Activated T-helper 2 cell treated with anti-CD3 and anti-CD28 coated beads, Interferon-gamma antibody, Interleukin-2, Interleukin-4, amounts not matched to agents 10 μg/mL and 5 μg/mL and 100 μg/mL, durations not matched to agents 14 hours and 24 hours and 36 hours (primary cell): ENCODE measurements around the gene TAGLN. TPM values are rescaled to one million over a fixed set of nuclear protein-coding genes. Genes with fewer than 3 reads are reported as not detected.

ENCODE experiments used
- DNase-seq: peaks from one replicate; pipeline ENCODE4 v3.0.0; 2021; ENCODE audit warnings: low spot score
- H3K27ac Mint-ChIP-seq: one replicate; pipeline ENCODE4 v1.8.0; 2021; ENCODE audit warnings: mixed read lengths
- H3K27me3 Mint-ChIP-seq: one replicate; pipeline ENCODE4 v1.8.0; 2021; ENCODE audit warnings: low read depth, mixed read lengths
- H3K36me3 Mint-ChIP-seq: one replicate; pipeline ENCODE4 v1.8.0; 2021; ENCODE audit warnings: low read depth, mixed read lengths
- H3K4me1 Mint-ChIP-seq: one replicate; pipeline ENCODE4 v1.8.0; 2021; ENCODE audit warnings: low read depth, mixed read lengths
- H3K4me3 Mint-ChIP-seq: one replicate; pipeline ENCODE4 v1.8.0; 2021; ENCODE audit warnings: low read depth, mild to moderate bottlenecking, moderate library complexity, mixed read lengths
- H3K9me3 Mint-ChIP-seq: one replicate; pipeline ENCODE4 v1.8.0; 2021; ENCODE audit warnings: mixed read lengths
- intact Hi-C: fragments of 100-400 bp; cut with micrococcal nuclease; formaldehyde crosslinking; loops from one replicate; pipeline ENCODE4 v1.15.1; 2023
- total RNA-seq: library from RNA; stranded (reverse); gene quantifications from 2 replicates; pipeline ENCODE4 v1.2.3, GENCODE V29; 2022

Gene TAGLN
- total RNA-seq, 1 donor from 2014 or later = 3.1 TPM

DNA sequence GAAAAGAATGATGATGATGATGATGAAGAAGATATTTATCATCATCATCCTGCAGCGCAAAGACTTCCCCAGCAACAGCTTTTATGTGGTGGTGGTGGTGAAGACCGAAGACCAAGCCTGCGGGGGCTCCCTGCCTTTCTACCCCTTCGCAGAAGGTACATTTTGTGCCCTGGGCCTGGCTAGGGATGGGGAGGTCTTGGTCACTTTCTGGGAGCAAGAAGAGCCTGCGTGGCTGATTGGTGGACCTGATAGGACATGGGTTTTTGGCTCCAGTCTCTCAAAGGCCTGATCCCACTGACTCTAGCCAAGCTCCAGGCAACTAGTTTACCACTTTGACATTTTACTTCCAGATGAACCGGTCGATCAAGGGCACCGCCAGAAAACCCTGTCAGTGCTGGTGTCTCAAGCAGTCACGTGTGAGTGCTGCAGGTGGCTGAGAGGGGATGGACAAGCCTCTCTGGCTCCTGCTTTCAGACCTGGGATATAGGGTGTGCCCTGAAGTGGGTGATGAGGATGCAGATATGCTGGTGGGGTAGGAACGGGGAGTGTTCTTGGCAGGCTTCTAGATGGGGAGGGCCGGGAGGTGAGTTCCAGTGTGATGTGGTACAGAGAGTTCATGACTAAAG lies 15.3 kb upstream of the TAGLN start:
- DNase-seq = no peak
- no peaks in the 10 kb centered on the region for H3K9me3 Mint-ChIP-seq
- no peak overlapping the region for H3K4me3 Mint-ChIP-seq
- H3K27ac Mint-ChIP-seq = no peak overlapping the region
- H3K4me1 Mint-ChIP-seq = peaks cover 16% of the 10 kb centered on the region
- peaks cover 4% of the 10 kb centered on the region for H3K36me3 Mint-ChIP-seq
- intact Hi-C loops = no loop called here
- H3K27me3 Mint-ChIP-seq = no peaks in the 10 kb centered on the region

- Mint-ChIP-seq H3K27ac (no peak overlapping the region), H3K4me1 (peaks cover 3% of the 10 kb centered on the region), H3K27me3 (no peaks in the 10 kb centered on the region), H3K9me3 (no peaks in the 10 kb centered on the region), H3K4me3 (no peak overlapping the region), H3K36me3 (peaks cover 4% of the 10 kb centered on the region)
- no peak for DNase-seq
- intact Hi-C loops = no loop called here
These were observed 13.3 kb upstream of the TAGLN start for GRCh38 chr11:117185736-117186430.

DNA sequence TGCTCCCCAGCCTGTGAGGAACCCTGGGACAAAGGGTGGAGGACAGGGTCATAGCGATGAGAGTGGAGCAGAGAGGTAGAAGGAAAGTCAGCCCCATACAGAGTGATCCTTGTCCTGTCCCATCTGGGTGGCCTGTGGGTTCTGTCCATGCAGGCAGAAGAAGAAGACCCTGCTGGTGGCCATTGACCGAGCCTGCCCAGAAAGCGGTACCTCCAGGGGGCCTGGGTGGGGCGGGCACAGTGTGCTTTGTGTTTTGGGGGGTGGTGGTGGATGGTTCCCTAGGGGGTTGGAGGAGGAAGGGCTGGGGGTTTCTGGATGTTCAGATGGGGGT lies 12.8 kb upstream of the TAGLN start:
- no peak for DNase-seq
- intact Hi-C loops = no loop called here
- Mint-ChIP-seq H3K27me3 (no peaks in the 10 kb centered on the region), H3K27ac (no peak overlapping the region), H3K36me3 (peaks cover 4% of the 10 kb centered on the region), H3K4me1 (no peaks in the 10 kb centered on the region), H3K9me3 (no peaks in the 10 kb centered on the region), H3K4me3 (no peak overlapping the region)

DNA sequence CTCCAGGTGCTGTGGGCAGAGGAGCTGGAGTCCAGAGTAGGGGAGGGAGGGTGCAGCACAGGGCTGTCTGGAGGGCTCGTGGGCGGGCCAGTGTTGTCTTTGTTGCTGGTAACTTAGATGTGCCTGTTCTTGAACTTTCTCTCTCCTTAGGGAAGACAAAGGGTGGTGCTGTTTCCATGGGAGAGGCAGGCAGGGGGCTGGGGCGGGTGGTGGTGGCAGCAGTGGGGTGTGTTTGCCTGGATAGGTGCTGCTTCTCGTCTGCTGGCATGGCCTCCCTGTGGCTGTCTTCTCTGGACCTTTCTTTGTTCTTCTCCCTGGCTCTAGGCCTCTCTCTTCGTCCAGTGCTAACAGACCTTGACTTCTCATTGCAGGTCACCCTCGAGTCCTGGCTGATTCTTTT lies 12.2 kb upstream of the TAGLN start:
- intact Hi-C loops = no loop called here
- Mint-ChIP-seq H3K4me3 (no peak overlapping the region), H3K4me1 (no peaks in the 10 kb centered on the region), H3K27me3 (no peaks in the 10 kb centered on the region), H3K9me3 (no peaks in the 10 kb centered on the region), H3K36me3 (peaks cover 4% of the 10 kb centered on the region), H3K27ac (no peak overlapping the region)
- no peak for DNase-seq

DNA sequence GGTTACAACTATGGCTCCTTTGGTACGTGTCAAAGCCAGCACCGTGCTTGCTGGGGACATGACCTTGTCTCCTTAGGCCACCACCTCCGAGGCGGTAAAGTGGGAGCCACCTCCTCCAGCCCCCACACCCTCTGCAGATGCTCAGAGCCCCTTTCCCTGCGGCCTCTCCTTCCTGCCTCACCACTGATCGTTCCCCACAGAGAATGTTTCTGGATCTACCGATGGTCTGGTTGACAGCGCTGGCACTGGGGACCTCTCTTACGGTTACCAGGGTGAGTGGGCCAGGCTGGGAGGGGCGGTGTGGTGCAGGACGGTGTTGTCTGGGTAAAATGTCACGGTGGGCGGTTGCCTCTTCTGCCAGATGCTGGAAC lies 11.8 kb upstream of the TAGLN start:
- intact Hi-C loops = no loop called here
- Mint-ChIP-seq H3K27me3 (no peaks in the 10 kb centered on the region), H3K4me1 (no peaks in the 10 kb centered on the region), H3K36me3 (peaks cover 4% of the 10 kb centered on the region), H3K4me3 (no peak overlapping the region), H3K27ac (no peak overlapping the region), H3K9me3 (no peaks in the 10 kb centered on the region)
- DNase-seq = no peak

- Mint-ChIP-seq H3K27me3 (no peaks in the 10 kb centered on the region), H3K36me3 (peaks cover under 1% of the 10 kb centered on the region), H3K27ac (no peak overlapping the region), H3K4me3 (no peak overlapping the region), H3K9me3 (no peaks in the 10 kb centered on the region), H3K4me1 (no peaks in the 10 kb centered on the region)
- intact Hi-C loops = no loop called here
- DNase-seq = no peak
These were observed 11.2 kb upstream of the TAGLN start for GRCh38 chr11:117187799-117188481.

GRCh38 chr11:117188620-117189081 lies 10.5 kb upstream of the TAGLN start:
- H3K36me3 Mint-ChIP-seq = no peaks in the 10 kb centered on the region
- no peaks in the 10 kb centered on the region for H3K4me1 Mint-ChIP-seq
- H3K9me3 Mint-ChIP-seq = no peaks in the 10 kb centered on the region
- intact Hi-C loops = no loop called here
- DNase-seq = no peak
- H3K4me3 Mint-ChIP-seq = no peak overlapping the region
- H3K27ac Mint-ChIP-seq = no peak overlapping the region
- H3K27me3 Mint-ChIP-seq = no peaks in the 10 kb centered on the region

DNA sequence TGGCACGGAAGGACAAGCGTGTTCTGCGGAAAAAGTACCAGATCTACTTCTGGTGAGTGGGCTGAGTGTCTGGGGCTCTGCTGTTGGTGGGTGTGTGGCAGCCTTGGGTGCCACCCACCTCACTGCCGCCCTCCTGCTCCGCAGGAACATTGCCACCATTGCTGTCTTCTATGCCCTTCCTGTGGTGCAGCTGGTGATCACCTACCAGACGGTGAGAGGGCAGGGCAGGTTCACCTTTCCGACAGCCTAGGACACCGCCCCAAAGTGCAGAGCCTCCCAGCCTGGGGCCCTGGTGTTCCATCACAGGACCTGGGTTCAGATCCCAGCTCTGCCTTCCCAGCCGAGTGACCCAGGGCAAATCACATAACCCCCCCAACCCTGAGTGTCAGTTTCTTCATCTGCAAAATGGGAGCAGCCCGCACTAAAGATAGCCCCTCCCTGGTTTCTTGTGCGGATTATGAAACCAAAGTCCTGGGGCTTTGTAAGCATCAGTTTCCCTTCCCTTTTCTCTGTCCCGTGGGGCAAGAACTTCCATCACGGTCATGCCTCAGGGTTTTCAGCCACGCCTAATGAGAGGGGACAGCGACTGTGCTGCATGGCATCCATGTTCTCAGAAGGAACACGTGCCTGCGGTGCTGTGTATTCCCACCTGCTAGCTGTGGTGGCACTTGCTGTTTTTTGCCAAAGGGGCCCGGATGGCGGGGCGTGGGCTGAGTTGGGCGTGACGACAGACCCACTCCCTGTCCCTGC lies 9.8 kb upstream of the TAGLN start:
- Mint-ChIP-seq H3K27me3 (no peaks in the 10 kb centered on the region), H3K4me3 (no peak overlapping the region), H3K27ac (no peak overlapping the region), H3K9me3 (no peaks in the 10 kb centered on the region), H3K4me1 (no peaks in the 10 kb centered on the region), H3K36me3 (no peaks in the 10 kb centered on the region)
- DNase-seq = no peak
- intact Hi-C loops = no loop called here

- Mint-ChIP-seq H3K4me3 (no peak overlapping the region), H3K27ac (no peak overlapping the region), H3K4me1 (no peaks in the 10 kb centered on the region), H3K9me3 (no peaks in the 10 kb centered on the region), H3K36me3 (no peaks in the 10 kb centered on the region), H3K27me3 (no peaks in the 10 kb centered on the region)
- intact Hi-C loops = no loop called here
- DNase-seq = no peak
These were observed 9.1 kb upstream of the TAGLN start for GRCh38 chr11:117189941-117190544.

DNA sequence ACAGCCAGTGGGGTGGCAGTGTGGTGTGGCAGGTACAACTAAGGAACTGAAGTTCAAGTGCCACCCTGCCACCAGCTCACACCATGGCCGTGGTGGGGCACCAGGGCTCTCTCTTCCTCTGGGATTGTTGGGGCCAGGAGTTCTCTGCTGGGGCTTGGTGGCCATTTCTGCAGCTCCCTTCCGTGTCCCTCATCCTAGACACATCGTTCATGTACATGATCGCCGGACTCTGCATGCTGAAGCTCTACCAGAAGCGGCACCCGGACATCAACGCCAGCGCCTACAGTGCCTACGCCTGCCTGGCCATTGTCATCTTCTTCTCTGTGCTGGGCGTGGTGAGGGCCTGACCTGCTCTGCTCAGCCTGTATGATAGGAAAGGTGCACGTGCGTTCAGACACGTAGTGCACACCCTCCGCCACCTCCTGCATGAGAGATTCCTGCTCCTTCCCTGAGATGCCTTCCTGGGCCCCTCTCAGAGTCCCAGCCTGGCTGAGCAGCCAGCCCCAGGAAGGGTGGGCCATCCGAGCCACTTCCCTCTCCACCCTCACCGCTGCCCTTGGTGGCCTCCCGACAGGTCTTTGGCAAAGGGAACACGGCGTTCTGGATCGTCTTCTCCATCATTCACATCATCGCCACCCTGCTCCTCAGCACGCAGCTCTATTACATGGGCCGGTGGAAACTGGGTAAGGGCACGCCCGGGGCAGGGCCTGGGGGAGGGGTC lies 7.3 kb upstream of the TAGLN start:
- no peaks in the 10 kb centered on the region for H3K27me3 Mint-ChIP-seq
- no peaks in the 10 kb centered on the region for H3K4me1 Mint-ChIP-seq
- DNase-seq = no peak
- no peak overlapping the region for H3K4me3 Mint-ChIP-seq
- intact Hi-C loops = no loop called here
- H3K27ac Mint-ChIP-seq = no peak overlapping the region
- no peaks in the 10 kb centered on the region for H3K9me3 Mint-ChIP-seq
- H3K36me3 Mint-ChIP-seq = no peaks in the 10 kb centered on the region

- intact Hi-C loops = no loop called here
- H3K4me3 Mint-ChIP-seq = no peak overlapping the region
These were observed 6.7 kb upstream of the TAGLN start for GRCh38 chr11:117192401-117192875.

More at GRCh38 chr11:117192401-117192875, 6.7 kb upstream of the TAGLN start:
- Mint-ChIP-seq H3K27me3 (no peaks in the 10 kb centered on the region), H3K9me3 (no peaks in the 10 kb centered on the region), H3K36me3 (no peaks in the 10 kb centered on the region), H3K4me1 (no peaks in the 10 kb centered on the region), H3K27ac (no peak overlapping the region)
- DNase-seq = no peak
